Measurements from ENCODE around the gene CEP76. TPM values are rescaled to one million over a fixed set of nuclear protein-coding genes. Genes with fewer than 3 reads are reported as not detected.
A peak's percentile ranks its signal among the peaks of the same experiment; 100 is the strongest.

CEP76 gene
- total RNA-seq, 4 donors from 2014 or later: 7.0 to 10.0 (median 9.3) TPM

DNA sequence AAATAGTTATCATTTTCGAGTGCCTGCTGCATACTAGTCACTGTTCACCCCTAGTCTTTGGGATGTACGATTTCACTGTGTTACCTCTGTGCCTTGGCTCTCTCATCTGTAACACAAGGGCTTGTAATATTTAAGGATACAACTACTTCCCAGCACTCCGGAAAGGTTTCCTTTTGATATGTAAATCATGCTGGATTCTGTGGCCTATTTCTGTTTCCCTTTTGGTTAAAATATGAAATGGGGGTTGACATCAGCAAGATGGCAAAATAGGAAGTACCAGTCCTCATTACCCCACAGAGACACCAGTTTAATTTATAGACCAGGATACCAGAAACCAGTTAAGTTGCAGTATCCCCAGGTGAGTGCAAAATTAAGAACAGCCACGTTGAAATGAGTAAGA, 23.8 kb upstream of the CEP76 start:
- Histone ChIP-seq H3K36me3 (peaks cover 10 to 37% of the 10 kb centered on the region in 2 donors), H3K9me3 (no peaks in the 10 kb centered on the region), H3K27me3 (no peaks in the 10 kb centered on the region), H3K4me3 (replicated peaks in 1 of 3) (no peak overlapping the region), H3K27ac (no peak overlapping the region), H3K4me1 (no peaks in the 10 kb centered on the region)
- DNase-seq: no peak
- intact Hi-C loops (cut with DNase I): no loop called here
- 73 to 77% methylated on average over 4 of the region's 4 CpGs for WGBS, 2 donors
- no peak for TF ChIP-seq CTCF (IDR thresholded peaks at IDR 0.05)
- TF ChIP-seq POLR2A (IDR thresholded peaks at IDR 0.05): no peak

DNA sequence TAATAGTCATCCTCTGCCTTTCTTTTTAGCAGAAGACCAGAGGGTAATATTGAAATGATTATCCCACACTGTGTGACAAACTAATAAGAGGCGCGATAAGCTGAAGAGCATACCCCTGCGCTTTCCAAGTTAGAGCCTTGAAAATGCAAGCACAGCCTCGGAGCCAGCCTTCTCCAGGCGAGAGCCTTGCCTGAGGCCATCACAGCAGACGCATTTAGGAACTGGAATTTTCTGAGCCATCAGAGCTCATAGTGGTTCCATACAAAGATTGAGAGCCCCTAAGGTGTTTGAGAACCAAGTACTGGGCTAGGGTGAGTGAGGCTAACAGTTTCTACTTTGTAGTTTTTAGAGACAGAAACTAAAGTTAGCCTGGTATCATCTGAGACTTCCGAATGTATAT, 20.2 kb upstream of the CEP76 start:
- no peaks in the 10 kb centered on the region for H3K9me3 ChIP-seq
- intact Hi-C loops (cut with DNase I): no loop called here
- H3K4me3 ChIP-seq (replicated peaks in 1 of 3): no peak overlapping the region
- no peaks in the 10 kb centered on the region for H3K4me1 ChIP-seq
- H3K27me3 ChIP-seq: no peaks in the 10 kb centered on the region
- no peak for DNase-seq
- WGBS, 2 donors: 93 to 96% methylated on average over 6 to 7 of the region's 7 CpGs
- peaks cover 24 to 54% of the 10 kb centered on the region in 2 donors for H3K36me3 ChIP-seq
- no peak overlapping the region for H3K27ac ChIP-seq
- TF ChIP-seq CTCF (IDR thresholded peaks at IDR 0.05) (no peak), POLR2A (IDR thresholded peaks at IDR 0.05) (no peak)

GRCh38 chr18:12721495-12722275, 19.2 kb upstream of the CEP76 start:
- TF ChIP-seq POLR2A (IDR thresholded peaks at IDR 0.05): no peak
- H3K27ac ChIP-seq: no peak overlapping the region
- intact Hi-C loops (cut with DNase I): no loop called here
- H3K4me1 ChIP-seq: no peaks in the 10 kb centered on the region
- no peaks in the 10 kb centered on the region for H3K27me3 ChIP-seq
- no peak for DNase-seq
- H3K4me3 ChIP-seq (replicated peaks in 1 of 3): no peak overlapping the region
- H3K36me3 ChIP-seq: peaks cover 28 to 54% of the 10 kb centered on the region in 2 donors
- H3K9me3 ChIP-seq: no peaks in the 10 kb centered on the region
- 93 to 95% methylated on average over 5 of the region's 5 CpGs for WGBS, 2 donors

DNA sequence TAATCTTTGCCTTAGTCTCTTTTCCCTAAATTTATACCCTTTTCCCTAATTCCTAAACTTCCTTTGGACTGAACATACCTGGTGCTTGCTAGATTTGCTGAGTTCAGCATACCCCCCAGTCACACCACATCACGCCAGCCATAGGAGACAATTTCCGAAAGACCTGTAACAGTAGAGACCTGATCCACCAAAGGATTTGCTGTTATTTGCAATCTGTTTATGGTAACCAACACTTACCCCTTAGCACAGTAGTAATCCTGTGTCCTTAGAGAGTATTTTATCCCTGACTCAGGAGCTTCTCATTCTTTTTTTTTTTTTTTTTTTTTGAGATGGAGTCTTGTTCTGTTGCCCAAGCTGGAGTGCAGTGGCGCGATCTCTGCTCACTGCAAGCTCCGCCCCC, 8.9 kb upstream of the CEP76 start:
- intact Hi-C loops (cut with DNase I): no loop called here
- Histone ChIP-seq H3K4me3 (replicated peaks in 1 of 3) (no peak overlapping the region), H3K9me3 (no peaks in the 10 kb centered on the region), H3K36me3 (peaks cover 47 to 62% of the 10 kb centered on the region in 2 donors), H3K27ac (no peak overlapping the region), H3K4me1 (no peaks in the 10 kb centered on the region), H3K27me3 (no peaks in the 10 kb centered on the region)
- no peak for DNase-seq
- WGBS, 2 donors: 97 to 99% methylated on average over 5 of the region's 5 CpGs
- TF ChIP-seq CTCF (IDR thresholded peaks at IDR 0.05) (no peak), POLR2A (IDR thresholded peaks at IDR 0.05) (no peak)

GRCh38 chr18:12703664-12704063, 1.1 kb upstream of the CEP76 start:
- H3K4me3 ChIP-seq (replicated peaks in 1 of 3): peak overlapping the region; percentile 69 to 95 (median 80)
- no peak for DNase-seq
- intact Hi-C loops (cut with DNase I): no loop called here
- H3K4me1 ChIP-seq: peaks cover 6 to 17% of the 10 kb centered on the region in 2 donors
- H3K27me3 ChIP-seq: no peaks in the 10 kb centered on the region
- WGBS, 2 donors: 1 to 3% methylated on average over 2 of the region's 2 CpGs
- H3K36me3 ChIP-seq: peaks cover 12 to 21% of the 10 kb centered on the region in 2 donors
- peak overlapping the region in 1 of 3 donors; percentile 99 for H3K27ac ChIP-seq
- TF ChIP-seq CTCF (IDR thresholded peaks at IDR 0.05): no peak
- TF ChIP-seq POLR2A (IDR thresholded peaks at IDR 0.05): no peak
- H3K9me3 ChIP-seq: no peaks in the 10 kb centered on the region
